Endothelial cell of umbilical vein (primary cell): Measurements from ENCODE around the gene PTTG1IP. TPM values are rescaled to one million over a fixed set of nuclear protein-coding genes. Genes with fewer than 3 reads are reported as not detected.

Source experiments
- BruUV-seq: library from RNA; stranded (reverse); fragments of 400-500 nt; replicated peaks from 2 replicates; lab custom pipeline; 2021; lab: Mats Ljungman, UMichigan
- CTCF ChIA-PET: fragments of 300-600, 350-600 bp; sonication (Branson Sonifier 250); formaldehyde crosslinking; loops from one replicate; lab custom pipeline; 2021; ENCODE audit warnings: antibody characterized with exemption, inconsistent platforms; lab: Charles Lee
- POLR2A ChIA-PET: fragments of 300-600, 350-600 bp; sonication (Branson Sonifier 250); formaldehyde crosslinking; loops from one replicate; lab custom pipeline; 2021; ENCODE audit warnings: antibody characterized with exemption, inconsistent platforms; lab: Charles Lee
- DNase-seq: peaks from one replicate; pipeline ENCODE4 v3.0.0-alpha.2; 2011; ENCODE audit warnings: low read depth, low spot score
- FAIRE-seq: peaks from 2 replicates; lab custom pipeline; 2011; peaks lifted over from hg19 to GRCh38; lab: Jason Lieb, UNC
- H2AFZ ChIP-seq: 2 replicates; pipeline ENCODE4 v1.6.0; 2012; ENCODE audit warnings: low read depth, low read length, control low read depth, inconsistent platforms
- H3K27ac ChIP-seq: 2 replicates; pipeline ENCODE4 v1.5.1; 2011; ENCODE audit warnings: low read depth, mild to moderate bottlenecking, control low read depth, low read length, moderate library complexity; ENCODE audit not compliant: insufficient read depth
- H3K27me3 ChIP-seq, 2 experiments: 2 replicates each; pipeline versions ENCODE4 v1.6.0 to v1.6.1; 2011; ENCODE audit warnings: low read length in 2 of 2, mixed read lengths in 1 of 2; ENCODE audit not compliant: control insufficient read depth in 2 of 2, insufficient read depth in 2 of 2
- H3K36me3 ChIP-seq, 2 experiments: 2 replicates in 1 of 2; 3 replicates in 1 of 2; pipeline ENCODE4 v1.5.1; 2011; ENCODE audit warnings: low read length in 2 of 2, mild to moderate bottlenecking in 1 of 2, moderate library complexity in 1 of 2; ENCODE audit not compliant: control insufficient read depth in 2 of 2, insufficient read depth in 2 of 2; ENCODE audit errors: extremely low read depth in 1 of 2
- H3K4me1 ChIP-seq: 3 replicates; pipeline ENCODE4 v1.5.1; 2011; ENCODE audit warnings: mild to moderate bottlenecking, low read length; ENCODE audit not compliant: control insufficient read depth, insufficient read depth; ENCODE audit errors: extremely low read depth
- H3K4me2 ChIP-seq: 2 replicates; pipeline ENCODE4 v1.6.1; 2011; ENCODE audit warnings: low read length, control low read depth, mixed read lengths; ENCODE audit not compliant: insufficient read depth
- H3K4me3 ChIP-seq, 3 experiments: fragments of 200-600 bp in 1 of 3; sonication (generic), shearing (Covaris generic) in 1 of 3; replicated peaks in 1 of 3; 2 replicates each; pipeline ENCODE4 v1.5.1; 2011 to 2016; ENCODE audit warnings: control low read depth in 3 of 3, low read length in 3 of 3, mild to moderate bottlenecking in 2 of 3, inconsistent platforms in 1 of 3, low read depth in 1 of 3, moderate library complexity in 1 of 3; ENCODE audit not compliant: insufficient read depth in 1 of 3
- H3K79me2 ChIP-seq: 2 replicates; pipeline ENCODE4 v1.6.0; 2012; ENCODE audit warnings: low read length, inconsistent platforms; ENCODE audit not compliant: control insufficient read depth, insufficient read depth
- H3K9ac ChIP-seq: replicated peaks from 2 replicates; pipeline ENCODE3; 2011; ENCODE audit warnings: low read length, control low read depth; ENCODE audit not compliant: insufficient read depth; ENCODE audit errors: extremely low read depth
- H3K9me1 ChIP-seq: replicated peaks from 3 replicates; pipeline ENCODE4 v1.6.0; 2011; ENCODE audit warnings: mild to moderate bottlenecking, low read length; ENCODE audit not compliant: control insufficient read depth, insufficient read depth; ENCODE audit errors: extremely low read depth
- H3K9me3 ChIP-seq: replicated peaks from 2 replicates; pipeline ENCODE4 v1.5.1; 2012; ENCODE audit warnings: low read length, inconsistent platforms; ENCODE audit not compliant: control insufficient read depth, insufficient read depth
- H4K20me1 ChIP-seq: replicated peaks from 2 replicates; pipeline ENCODE3; 2011; ENCODE audit warnings: mild to moderate bottlenecking, low read length; ENCODE audit not compliant: control insufficient read depth, insufficient read depth; ENCODE audit errors: extremely low read depth
- CTCF ChIP-seq, 2 donors: IDR thresholded peaks; 1 replicate in 1 of 2; 2 replicates in 1 of 2; pipeline ENCODE4 v1.5.1; 2011; ENCODE audit warnings: low read length in 2 of 2, mild to moderate bottlenecking in 2 of 2, moderate library complexity in 2 of 2, control low read depth in 1 of 2, inconsistent platforms in 1 of 2, low read depth in 1 of 2; ENCODE audit not compliant: insufficient read depth in 1 of 2; ENCODE audit errors: extremely low read depth in 1 of 2
- POLR2A ChIP-seq: IDR thresholded peaks from 2 replicates; pipeline ENCODE4 v1.6.1; 2012; ENCODE audit warnings: low read depth, mild to moderate bottlenecking, control low read depth, low read length
- POLR2AphosphoS5 ChIP-seq: IDR thresholded peaks from 2 replicates; pipeline ENCODE4 v1.6.1; 2012; ENCODE audit warnings: low read depth, mild to moderate bottlenecking, control low read depth, low read length, moderate library complexity; ENCODE audit not compliant: insufficient read depth
- dilution Hi-C: fragments of 300-500 bp; cut with MboI; formaldehyde crosslinking; loops from one replicate; pipeline ENCODE4 v1.15.0; 2019; ENCODE audit warnings: low sequenced_read_pairs; ENCODE audit not compliant: extremely low pct_ligation_motif_present
- intact Hi-C: fragments of 100-400 bp; cut with micrococcal nuclease; formaldehyde crosslinking; loops from one replicate; pipeline ENCODE4 v1.10.0; 2022
- polyA plus RNA-seq, 4 experiments: library from polyadenylated mRNA; depleted of rRNA in 3 of 4; stranded (reverse) in 3 of 4; unstranded in 1 of 4; fragments of >200 nt; gene quantifications; 2 replicates each; pipeline versions ENCODE4 v1.2.1 to v1.2.3, GENCODE V29; 2011 to 2012; ENCODE audit warnings: missing spikeins in 1 of 4
- total RNA-seq: library from RNA; stranded (reverse); gene quantifications from 2 replicates; pipeline ENCODE4 v1.2.3, GENCODE V29; 2021
- TF ChIP-seq, protein P1 (sequence below): IDR thresholded peaks from 2 replicates; pipeline ENCODE4 v1.6.1; 2011; ENCODE audit not compliant: insufficient read depth, insufficient read length

PTTG1IP gene
- total and polyA plus RNA-seq, 2 donors (not counting 3 experiments of a cell fraction or from before 2014, with no cell fraction given), result 342 to 415 TPM

GRCh38 chr21:44858291-44858690 is 15.2 kb downstream of the PTTG1IP start:
- no peak for TF ChIP-seq CTCF (IDR thresholded peaks at IDR 0.05; ENCODE audit: extremely low read depth in 1 of 2, insufficient read depth in 1 of 2, low read depth in 1 of 2, low read length in 2 of 2)
- H3K9me3 ChIP-seq, result no peaks in the 10 kb centered on the region
- H3K9ac ChIP-seq, result no peak overlapping the region
- peaks cover 31 to 67% of the 10 kb centered on the region in 2 experiments for H3K36me3 ChIP-seq
- H3K4me1 ChIP-seq, result no peaks in the 10 kb centered on the region
- dilution Hi-C loops, result no loop called here
- FAIRE-seq (no peak), DNase-seq (no peak)
- peaks cover 97% of the 10 kb centered on the region for H3K79me2 ChIP-seq
- no TSS peak for BruUV-seq
- intact Hi-C loops, result no loop called here
- no peak overlapping the region for H2AFZ ChIP-seq
- ChIA-PET CTCF (interaction anchor here (0.8 to 1.2 kb wide), 3 partner anchors 17 to 53 kb away, joined by 3 to 4 read pairs (median 3); no protein-coding TSS in a partner anchor), POLR2A (no interaction called here)
- H4K20me1 ChIP-seq, result peaks cover 5% of the 10 kb centered on the region
- H3K9me1 ChIP-seq, result no peaks in the 10 kb centered on the region
- no peak overlapping the region for H3K4me3 ChIP-seq
- H3K27me3 ChIP-seq, result no peaks in the 10 kb centered on the region
- H3K27ac ChIP-seq, result no peak overlapping the region
- H3K4me2 ChIP-seq, result no peak overlapping the region

GRCh38 chr21:44857127-44857892 is 16.2 kb downstream of the PTTG1IP start:
- dilution Hi-C loops, result no loop called here
- Histone ChIP-seq H3K4me1 (no peaks in the 10 kb centered on the region), H3K27me3 (no peaks in the 10 kb centered on the region), H3K27ac (no peak overlapping the region), H3K36me3 (peaks cover 29 to 72% of the 10 kb centered on the region in 2 experiments), H3K79me2 (peaks cover 95% of the 10 kb centered on the region), H3K9me3 (no peaks in the 10 kb centered on the region), H3K9ac (no peak overlapping the region), H4K20me1 (peaks cover 4% of the 10 kb centered on the region), H2AFZ (no peak overlapping the region), H3K4me2 (no peak overlapping the region), H3K9me1 (no peaks in the 10 kb centered on the region), H3K4me3 (no peak overlapping the region)
- peak; percentile 4 for FAIRE-seq
- TF ChIP-seq POLR2A, result no peak
- TF ChIP-seq, protein P1, sequence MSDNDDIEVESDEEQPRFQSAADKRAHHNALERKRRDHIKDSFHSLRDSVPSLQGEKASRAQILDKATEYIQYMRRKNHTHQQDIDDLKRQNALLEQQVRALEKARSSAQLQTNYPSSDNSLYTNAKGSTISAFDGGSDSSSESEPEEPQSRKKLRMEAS, result no peak
- TF ChIP-seq POLR2AphosphoS5, result no peak
- no peak for DNase-seq
- no TSS peak for BruUV-seq
- intact Hi-C loops, result no loop called here
- ChIA-PET POLR2A (no interaction called here), CTCF (interaction anchor here (0.8 to 1.2 kb wide), 3 partner anchors 18 to 54 kb away, joined by 3 to 4 read pairs (median 3); no protein-coding TSS in a partner anchor)
